HT1080 (cell line): ENCODE data around the gene IQCH. TPM values are rescaled to one million over a fixed set of nuclear protein-coding genes. Genes with fewer than 3 reads are reported as not detected.
"Not testable (repeated sequence)": the region's sequence is repeated elsewhere in the genome, so short reads cannot be mapped to it uniquely, and the experiment has no call there.

ENCODE experiments used
- DNase-seq: peaks from one replicate; pipeline ENCODE4 v3.0.0-alpha.2; 2015; ENCODE audit warnings: low read depth
- total RNA-seq: library from RNA; depleted of rRNA; stranded (reverse); fragments of >200 nt; shearing (Covaris generic); gene quantifications from 2 replicates; pipeline ENCODE4 v1.2.3, GENCODE V29; 2014

The IQCH gene
- total RNA-seq, 1 experiment from 2014 or later, result 5.0 TPM

- DNase-seq, result no peak
Observed at GRCh38 chr15:67350042-67350441, 95.5 kb downstream of the IQCH start.

- DNase-seq, result no peak
Observed at GRCh38 chr15:67358391-67358790, 103.8 kb downstream of the IQCH start.

GRCh38 chr15:67358812-67359211 lies 104.2 kb downstream of the IQCH start:
- no peak for DNase-seq

- no peak for DNase-seq
Observed at GRCh38 chr15:67359431-67360079, 105.0 kb downstream of the IQCH start.

- DNase-seq, result no peak
Observed at GRCh38 chr15:67361100-67361499, 106.5 kb downstream of the IQCH start.

GRCh38 chr15:67363712-67364111 lies 109.1 kb downstream of the IQCH start:
- DNase-seq, result not testable (repeated sequence)

GRCh38 chr15:67365994-67366393 lies 111.4 kb downstream of the IQCH start:
- DNase-seq, result no peak

GRCh38 chr15:67366904-67367303 lies 112.3 kb downstream of the IQCH start:
- DNase-seq, result no peak

- DNase-seq, result no peak
Observed at GRCh38 chr15:67369359-67369998, 114.9 kb downstream of the IQCH start.

GRCh38 chr15:67370206-67370954 lies 115.8 kb downstream of the IQCH start:
- no peak for DNase-seq

- DNase-seq, result no peak
Observed at GRCh38 chr15:67372543-67372942, 118.0 kb downstream of the IQCH start.

GRCh38 chr15:67372986-67373675 lies 118.5 kb downstream of the IQCH start:
- DNase-seq, result no peak

- DNase-seq, result no peak
Observed at GRCh38 chr15:67373971-67374370, 119.4 kb downstream of the IQCH start.

GRCh38 chr15:67379530-67379929 lies 124.9 kb downstream of the IQCH start:
- no peak for DNase-seq

- DNase-seq, result no peak
Observed at GRCh38 chr15:67380921-67381320, 126.3 kb downstream of the IQCH start.

- no peak for DNase-seq
Observed at GRCh38 chr15:67381416-67382045, 126.9 kb downstream of the IQCH start.

- DNase-seq, result no peak
Observed at GRCh38 chr15:67382723-67383122, 128.1 kb downstream of the IQCH start.

- DNase-seq, result no peak
Observed at GRCh38 chr15:67383899-67384298, 129.3 kb downstream of the IQCH start.

GRCh38 chr15:67384761-67385160 lies 130.2 kb downstream of the IQCH start:
- no peak for DNase-seq

GRCh38 chr15:67385971-67386370 lies 131.4 kb downstream of the IQCH start:
- DNase-seq, result no peak

GRCh38 chr15:67386947-67387346 lies 132.4 kb downstream of the IQCH start:
- DNase-seq, result no peak
